Left lobe of liver (tissue), 2 donors: ENCODE data around the gene CD209. TPM values are rescaled to one million over a fixed set of nuclear protein-coding genes. Genes with fewer than 3 reads are reported as not detected.
"Not testable (repeated sequence)": the region's sequence is repeated elsewhere in the genome, so short reads cannot be mapped to it uniquely, and the experiment has no call there.

ENCODE experiments used
- ATAC-seq: fragments of 200-7000 bp; cut with Tn5 transposase; one replicate; pipeline ENCODE4 v1.9.1; 2020; ENCODE audit warnings: mild to moderate bottlenecking, moderate library complexity
- DNase-seq: peaks from one replicate; pipeline ENCODE4 v3.0.0-alpha.2; 2020; ENCODE audit warnings: low spot score
- total RNA-seq: library from RNA; stranded (reverse); gene quantifications from one replicate; pipeline ENCODE4 v1.2.1, GENCODE V29; 2021
- donor health status: DM: no; HTN: no; CAD: no; lungs with moderate emphysema.
- donor health status: DM: no; HTN: yes; CAD: no.

The CD209 gene
- total RNA-seq, result 1.2 TPM

GRCh38 chr19:7746903-7747884 lies at the start of gene CD209:
TSS of gene CD209 (minus strand) at chr19:7747534. CDS start at chr19:7747511, 23 bp downstream.
- ATAC-seq (no peak), DNase-seq (no peak)

GRCh38 chr19:7795555-7796161 lies 48.3 kb upstream of the CD209 start:
- no peak for DNase-seq
- no peak for ATAC-seq

GRCh38 chr19:7793493-7793892 lies 46.2 kb upstream of the CD209 start:
- DNase-seq, result no peak
- no peak for ATAC-seq

GRCh38 chr19:7792701-7793100 lies 45.4 kb upstream of the CD209 start:
- ATAC-seq, DNase-seq: not testable (repeated sequence)

- DNase-seq, result no peak
- no peak for ATAC-seq
Observed at GRCh38 chr19:7792281-7792680, 44.9 kb upstream of the CD209 start.

GRCh38 chr19:7790416-7790815 lies 43.1 kb upstream of the CD209 start:
- no peak for ATAC-seq
- DNase-seq, result no peak

GRCh38 chr19:7789447-7789846 lies 42.1 kb upstream of the CD209 start:
- ATAC-seq (no peak), DNase-seq (no peak)

- ATAC-seq, result no peak
- DNase-seq, result no peak
Observed at GRCh38 chr19:7788933-7789323, 41.6 kb upstream of the CD209 start.

- DNase-seq, result no peak
- peak; percentile 30 for ATAC-seq
Observed at GRCh38 chr19:7788178-7788932, 41.0 kb upstream of the CD209 start.

GRCh38 chr19:7787602-7788177 lies 40.4 kb upstream of the CD209 start:
- ATAC-seq (peak; percentile 12), DNase-seq (no peak)

- DNase-seq (no peak), ATAC-seq (peak; percentile 56)
Observed at GRCh38 chr19:7787141-7787540, 39.8 kb upstream of the CD209 start.

- DNase-seq, result no peak
- ATAC-seq, result no peak
Observed at GRCh38 chr19:7784856-7785255, 37.5 kb upstream of the CD209 start.

GRCh38 chr19:7783991-7784423 lies 36.7 kb upstream of the CD209 start:
- ATAC-seq (peak; percentile 46), DNase-seq (no peak)

- ATAC-seq (no peak), DNase-seq (no peak)
Observed at GRCh38 chr19:7781157-7781556, 33.8 kb upstream of the CD209 start.

- no peak for ATAC-seq
- DNase-seq, result no peak
Observed at GRCh38 chr19:7779631-7780486, 32.5 kb upstream of the CD209 start.

- ATAC-seq, result peak; percentile 27
Observed at GRCh38 chr19:7778081-7778480, 30.7 kb upstream of the CD209 start.

GRCh38 chr19:7775761-7776160 lies 28.4 kb upstream of the CD209 start:
- ATAC-seq (no peak), DNase-seq (no peak)

More at GRCh38 chr19:7778081-7778480, 30.7 kb upstream of the CD209 start:
- no peak for DNase-seq

GRCh38 chr19:7773841-7774240 lies 26.5 kb upstream of the CD209 start:
- DNase-seq (no peak), ATAC-seq (no peak)

GRCh38 chr19:7772752-7773291 lies 25.5 kb upstream of the CD209 start:
- DNase-seq (no peak), ATAC-seq (no peak)

GRCh38 chr19:7771072-7771471 lies 23.7 kb upstream of the CD209 start:
- no peak for ATAC-seq
- no peak for DNase-seq
